Sigmoid colon (tissue), 7 donors: ENCODE data around the gene PPFIBP1. TPM values are rescaled to one million over a fixed set of nuclear protein-coding genes. Genes with fewer than 3 reads are reported as not detected.

Experiments used
- DNase-seq: peaks from one replicate; pipeline ENCODE4 v3.0.0-alpha.2; 2019
- H3K27ac ChIP-seq, 4 donors: fragments of 200-600 bp; sonication (generic); one replicate each; pipeline ENCODE4 v1.5.1; 2016 to 2019; ENCODE audit warnings: mild to moderate bottlenecking in 1 of 4
- H3K27me3 ChIP-seq, 3 donors: fragments of 200-600 bp; sonication (generic); one replicate each; pipeline ENCODE4 v1.5.1; 2019; ENCODE audit warnings: mild to moderate bottlenecking in 1 of 3
- H3K36me3 ChIP-seq, 4 donors: fragments of 200-600 bp; sonication (generic); one replicate each; pipeline ENCODE4 v1.5.1; 2016 to 2019
- H3K4me1 ChIP-seq, 4 donors: fragments of 200-600 bp; sonication (generic); one replicate each; pipeline ENCODE4 v1.5.1; 2017 to 2019
- H3K4me3 ChIP-seq, 4 donors: fragments of 200-600 bp; sonication (generic); one replicate each; pipeline ENCODE4 v1.5.1; 2017 to 2019; ENCODE audit warnings: mild to moderate bottlenecking in 2 of 4, moderate library complexity in 1 of 4
- H3K9me3 ChIP-seq, 4 donors: fragments of 200-600 bp in 3 of 4; sonication (generic) in 3 of 4; one replicate each; pipeline versions ENCODE4 v1.5.1 to v1.6.1; 2013 to 2019
- CTCF ChIP-seq, 4 experiments: fragments of 450-650 bp in 3 of 4; fragments of 200-600 bp in 1 of 4; IDR thresholded peaks; one replicate each; pipeline ENCODE4 v1.5.1; 2016 to 2019; ENCODE audit warnings: antibody characterized with exemption in 4 of 4, mild to moderate bottlenecking in 3 of 4, moderate library complexity in 2 of 4
- EP300 ChIP-seq, 4 donors: sonication (generic); formaldehyde crosslinking; IDR thresholded peaks; one replicate each; pipeline ENCODE4 v1.6.1; 2017; ENCODE audit warnings: antibody characterized with exemption in 4 of 4
- POLR2A ChIP-seq, 2 donors: fragments of 450-650 bp; IDR thresholded peaks; one replicate each; pipeline ENCODE4 v1.6.1; 2016; ENCODE audit warnings: antibody characterized with exemption in 2 of 2, mild to moderate bottlenecking in 2 of 2, moderate library complexity in 2 of 2
- POLR2AphosphoS5 ChIP-seq, 4 donors: sonication (generic); formaldehyde crosslinking; IDR thresholded peaks; one replicate each; pipeline ENCODE4 v1.6.1; 2017; ENCODE audit warnings: antibody characterized with exemption in 4 of 4
- WGBS, 2 donors: extraction: QIAGEN DNeasy Blood & Tissue Kit; methylation state at CpG; one replicate each; pipeline ENCODE4 v1.1.7; 2013; 5-methylcytosine and 5-hydroxymethylcytosine counted together
- intact Hi-C: fragments of 100-400 bp; cut with DNase I; formaldehyde crosslinking; loops from one replicate; pipeline ENCODE4 v1.15.1; 2023
- polyA plus RNA-seq, 3 donors: library from polyadenylated mRNA; stranded (reverse); fragments of 200-250 nt; gene quantifications; one replicate each; pipeline ENCODE4 v1.2.3, GENCODE V29; 2013
- total RNA-seq, 4 donors: library from RNA; depleted of rRNA; stranded (reverse); fragments of >200 nt; gene quantifications; one replicate each; pipeline ENCODE4 v1.1.0, GENCODE V29; 2016
- donor health status: healthy with polysubstance abuse.
- donor health status: Bipolar disorder and iron deficiency.
- donor health status: healthy.

Gene PPFIBP1
- total and polyA plus RNA-seq, 7 donors: 5.5 to 101 (median 65.3) TPM

DNA sequence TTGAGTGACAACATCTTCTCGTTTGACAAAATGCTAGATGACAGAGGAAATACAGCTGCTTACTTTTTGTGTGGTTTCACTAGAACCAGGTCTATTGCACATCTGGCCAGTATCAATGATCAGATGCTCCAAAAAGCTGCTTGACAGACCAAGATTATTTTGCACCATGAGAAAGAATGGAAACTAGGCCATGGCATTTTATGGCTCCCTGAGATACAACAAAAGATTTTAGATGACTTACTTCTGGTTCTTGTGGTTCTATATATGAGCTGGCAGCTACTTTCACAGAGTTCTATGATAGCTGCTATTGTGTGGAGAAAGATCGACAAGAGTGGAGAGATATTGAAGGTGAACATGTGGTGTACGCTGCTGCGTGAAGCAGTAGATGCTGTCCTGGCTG, 25.9 kb upstream of the PPFIBP1 start:
- H3K27ac ChIP-seq: no peak overlapping the region
- H3K9me3 ChIP-seq: no peaks in the 10 kb centered on the region
- TF ChIP-seq EP300 (IDR thresholded peaks at IDR 0.05) (no peak), CTCF (IDR thresholded peaks at IDR 0.05) (no peak), POLR2A (IDR thresholded peaks at IDR 0.05) (no peak)
- DNase-seq: no peak
- no peaks in the 10 kb centered on the region for H3K27me3 ChIP-seq
- no peak overlapping the region for H3K4me3 ChIP-seq
- no peaks in the 10 kb centered on the region for H3K4me1 ChIP-seq
- 78 to 91% methylated on average over 4 of the region's 4 CpGs for WGBS, 2 donors
- H3K36me3 ChIP-seq: no peaks in the 10 kb centered on the region
- intact Hi-C loops: no loop called here

DNA sequence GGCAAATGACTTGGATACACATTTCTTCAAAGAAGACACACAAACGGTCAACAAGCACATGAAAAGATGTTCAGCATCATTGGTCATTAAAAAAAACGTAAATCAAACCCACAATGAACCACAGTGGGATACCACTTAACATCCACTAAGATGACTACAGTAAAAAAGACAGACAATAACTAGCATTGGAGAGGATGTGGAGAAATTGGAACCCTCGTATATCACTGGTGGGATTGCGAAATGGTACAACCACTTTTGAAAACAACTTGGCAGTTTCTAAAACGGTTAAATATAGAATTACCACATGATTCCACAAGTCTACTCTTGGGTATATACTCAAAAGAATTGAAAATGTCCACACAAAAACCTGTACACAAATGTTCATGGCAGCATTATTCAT, 25.2 kb upstream of the PPFIBP1 start:
- no peaks in the 10 kb centered on the region for H3K4me1 ChIP-seq
- no peak for DNase-seq
- no peak for TF ChIP-seq CTCF (IDR thresholded peaks at IDR 0.05)
- TF ChIP-seq POLR2AphosphoS5 (IDR thresholded peaks at IDR 0.05): no peak
- TF ChIP-seq EP300 (IDR thresholded peaks at IDR 0.05): no peak
- no peak for TF ChIP-seq POLR2A (IDR thresholded peaks at IDR 0.05)
- intact Hi-C loops: no loop called here
- H3K27me3 ChIP-seq: no peaks in the 10 kb centered on the region
- WGBS, 2 donors: 79 to 82% methylated on average over 5 of the region's 5 CpGs
- no peak overlapping the region for H3K4me3 ChIP-seq
- H3K27ac ChIP-seq: no peak overlapping the region
- H3K36me3 ChIP-seq: no peaks in the 10 kb centered on the region
- no peaks in the 10 kb centered on the region for H3K9me3 ChIP-seq

DNA sequence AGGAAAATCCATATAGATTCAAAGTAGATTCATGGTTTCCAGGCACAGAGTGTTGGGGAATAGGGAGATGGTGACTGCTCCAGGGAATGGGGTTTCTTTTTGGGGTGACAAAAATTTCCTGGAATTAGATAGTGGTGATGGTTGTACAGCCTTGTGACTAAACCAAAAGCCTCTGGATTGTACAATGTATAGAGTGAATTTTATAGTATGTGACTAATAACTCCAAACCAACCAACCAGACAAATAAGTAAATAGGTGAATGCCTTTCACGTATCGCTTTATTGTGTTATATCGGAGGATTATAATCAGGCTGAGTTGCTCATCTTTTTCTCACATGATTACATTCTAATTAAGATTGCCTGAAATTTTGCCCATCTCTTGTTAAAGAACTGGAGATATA, 24.6 kb upstream of the PPFIBP1 start:
- H3K9me3 ChIP-seq: no peaks in the 10 kb centered on the region
- H3K36me3 ChIP-seq: no peaks in the 10 kb centered on the region
- intact Hi-C loops: no loop called here
- H3K4me3 ChIP-seq: no peak overlapping the region
- H3K27me3 ChIP-seq: no peaks in the 10 kb centered on the region
- TF ChIP-seq EP300 (IDR thresholded peaks at IDR 0.05) (no peak), POLR2A (IDR thresholded peaks at IDR 0.05) (no peak), CTCF (IDR thresholded peaks at IDR 0.05) (no peak), POLR2AphosphoS5 (IDR thresholded peaks at IDR 0.05) (no peak)
- no peaks in the 10 kb centered on the region for H3K4me1 ChIP-seq
- 94 to 96% methylated on average over 3 of the region's 3 CpGs for WGBS, 2 donors
- H3K27ac ChIP-seq: no peak overlapping the region
- no peak for DNase-seq

- DNase-seq: no peak
- Histone ChIP-seq H3K27me3 (no peaks in the 10 kb centered on the region), H3K4me3 (no peak overlapping the region), H3K27ac (no peak overlapping the region), H3K36me3 (no peaks in the 10 kb centered on the region), H3K4me1 (peaks cover 0 to 2% (median under 1%) of the 10 kb centered on the region in 4 donors), H3K9me3 (no peaks in the 10 kb centered on the region)
- intact Hi-C loops: no loop called here
- TF ChIP-seq EP300 (IDR thresholded peaks at IDR 0.05) (no peak), POLR2AphosphoS5 (IDR thresholded peaks at IDR 0.05) (no peak), CTCF (IDR thresholded peaks at IDR 0.05) (no peak), POLR2A (IDR thresholded peaks at IDR 0.05) (no peak)
- 73 to 75% methylated on average over 3 of the region's 3 CpGs for WGBS, 2 donors
Measured at GRCh38 chr12:27500546-27500945, 23.5 kb upstream of the PPFIBP1 start.

DNA sequence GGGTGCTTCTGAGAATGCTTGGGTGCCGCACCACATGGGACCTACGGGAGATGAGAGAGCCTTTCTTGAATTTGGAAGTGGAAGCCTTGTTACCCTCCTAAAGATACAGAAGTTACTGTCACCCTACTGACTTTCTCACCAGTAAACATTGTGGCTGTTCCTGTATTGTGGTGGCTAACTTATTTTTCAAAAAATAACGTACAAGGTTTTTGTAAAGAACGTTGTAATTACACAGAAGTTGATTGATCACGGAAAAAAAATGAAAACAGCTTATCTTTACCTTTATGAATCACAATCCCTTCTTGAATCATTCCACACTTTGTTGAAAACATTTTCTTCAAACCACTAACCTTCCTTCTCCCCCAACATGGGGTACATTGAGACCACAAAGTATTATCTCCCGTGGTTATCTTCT, 22.0 kb upstream of the PPFIBP1 start:
- DNase-seq: no peak
- WGBS, 2 donors: 79 to 87% methylated on average over 6 of the region's 6 CpGs
- Histone ChIP-seq H3K27ac (no peak overlapping the region), H3K27me3 (no peaks in the 10 kb centered on the region), H3K4me1 (peaks cover 0 to 6% (median 3%) of the 10 kb centered on the region in 4 donors), H3K9me3 (no peaks in the 10 kb centered on the region), H3K4me3 (no peak overlapping the region), H3K36me3 (no peaks in the 10 kb centered on the region)
- TF ChIP-seq POLR2AphosphoS5 (IDR thresholded peaks at IDR 0.05) (no peak), EP300 (IDR thresholded peaks at IDR 0.05) (no peak), POLR2A (IDR thresholded peaks at IDR 0.05) (no peak), CTCF (IDR thresholded peaks at IDR 0.05) (no peak)
- intact Hi-C loops: no loop called here
